ENCODE measurements around the gene PLCB4.

Gene PLCB4

GRCh38 chr20:9495701-9496100 is 426.8 kb downstream of the PLCB4 start:
- TF ChIP-seq CTCF (IDR thresholded peaks at IDR 0.05) = no peak

DNA sequence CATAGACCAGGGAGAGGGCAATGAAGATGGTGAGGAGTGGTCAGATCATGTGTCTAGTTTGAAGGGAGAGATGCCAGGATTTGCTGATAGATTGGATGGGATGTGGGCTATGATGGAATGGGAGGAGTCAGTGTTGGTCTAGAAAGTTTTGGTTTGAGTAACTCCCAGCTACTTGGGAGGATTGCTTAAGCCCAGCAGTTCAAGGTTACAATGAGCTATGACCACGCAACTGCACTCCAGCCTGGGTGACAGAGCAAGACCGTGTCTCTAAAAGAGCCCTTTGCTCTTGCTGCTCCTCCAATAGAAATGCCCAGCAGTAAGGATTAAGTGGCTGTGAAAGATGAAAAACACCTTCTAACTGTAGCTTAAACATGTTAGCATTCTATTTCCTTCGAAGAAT is 427.3 kb downstream of the PLCB4 start:
- Histone ChIP-seq H3K27me3 (ENCODE audit: control insufficient read depth, insufficient read depth, low read length) (no peaks in the 10 kb centered on the region), H3K27ac (no peak overlapping the region), H3K9ac (no peak overlapping the region), H3K36me3 (ENCODE audit: control insufficient read depth, insufficient read depth, low read length) (no peaks in the 10 kb centered on the region), H3K79me2 (no peaks in the 10 kb centered on the region), H3K4me2 (ENCODE audit: low read length) (no peak overlapping the region), H2AFZ (no peak overlapping the region), H3K9me3 (ENCODE audit: control insufficient read depth, low read length) (no peaks in the 10 kb centered on the region), H3K4me1 (no peaks in the 10 kb centered on the region), H3K4me3 (ENCODE audit: low read depth, low read length) (no peak overlapping the region)
- TF ChIP-seq CTCF (IDR thresholded peaks at IDR 0.05) = no peak

More at GRCh38 chr20:9495701-9496100, 426.8 kb downstream of the PLCB4 start:
- Histone ChIP-seq H3K36me3 (ENCODE audit: control insufficient read depth, insufficient read depth, low read length) (no peaks in the 10 kb centered on the region), H3K4me2 (ENCODE audit: low read length) (no peak overlapping the region), H3K79me2 (no peaks in the 10 kb centered on the region), H3K4me3 (ENCODE audit: low read depth, low read length) (no peak overlapping the region), H2AFZ (no peak overlapping the region), H3K4me1 (no peaks in the 10 kb centered on the region), H3K27me3 (ENCODE audit: control insufficient read depth, insufficient read depth, low read length) (no peaks in the 10 kb centered on the region), H3K27ac (no peak overlapping the region), H3K9ac (no peak overlapping the region), H3K9me3 (ENCODE audit: control insufficient read depth, low read length) (no peaks in the 10 kb centered on the region)

- Histone ChIP-seq H3K9me3 (ENCODE audit: control insufficient read depth, low read length) (no peaks in the 10 kb centered on the region), H3K27ac (no peak overlapping the region), H2AFZ (no peak overlapping the region), H3K36me3 (ENCODE audit: control insufficient read depth, insufficient read depth, low read length) (no peaks in the 10 kb centered on the region), H3K79me2 (no peaks in the 10 kb centered on the region), H3K9ac (no peak overlapping the region), H3K27me3 (ENCODE audit: control insufficient read depth, insufficient read depth, low read length) (no peaks in the 10 kb centered on the region), H3K4me1 (no peaks in the 10 kb centered on the region), H3K4me2 (ENCODE audit: low read length) (no peak overlapping the region), H3K4me3 (ENCODE audit: low read depth, low read length) (no peak overlapping the region)
- TF ChIP-seq CTCF (IDR thresholded peaks at IDR 0.05) = no peak
These were observed 429.4 kb downstream of the PLCB4 start for GRCh38 chr20:9498322-9498721.

- no peak for TF ChIP-seq CTCF (IDR thresholded peaks at IDR 0.05)
- H3K4me3 ChIP-seq (ENCODE audit: low read depth, low read length) = no peak overlapping the region
- no peaks in the 10 kb centered on the region for H3K79me2 ChIP-seq
- no peak overlapping the region for H3K4me2 ChIP-seq (ENCODE audit: low read length)
- H3K9ac ChIP-seq = no peak overlapping the region
- no peaks in the 10 kb centered on the region for H3K9me3 ChIP-seq (ENCODE audit: control insufficient read depth, low read length)
- no peaks in the 10 kb centered on the region for H3K4me1 ChIP-seq
- H3K36me3 ChIP-seq (ENCODE audit: control insufficient read depth, insufficient read depth, low read length) = no peaks in the 10 kb centered on the region
- no peak overlapping the region for H2AFZ ChIP-seq
- no peaks in the 10 kb centered on the region for H3K27me3 ChIP-seq (ENCODE audit: control insufficient read depth, insufficient read depth, low read length)
- no peak overlapping the region for H3K27ac ChIP-seq
These were observed 430.4 kb downstream of the PLCB4 start for GRCh38 chr20:9499126-9499899.

GRCh38 chr20:9500121-9500520 is 431.2 kb downstream of the PLCB4 start:
- Histone ChIP-seq H3K36me3 (ENCODE audit: control insufficient read depth, insufficient read depth, low read length) (no peaks in the 10 kb centered on the region), H3K4me3 (ENCODE audit: low read depth, low read length) (no peak overlapping the region), H2AFZ (no peak overlapping the region), H3K9ac (no peak overlapping the region), H3K79me2 (no peaks in the 10 kb centered on the region), H3K4me1 (no peaks in the 10 kb centered on the region), H3K4me2 (ENCODE audit: low read length) (no peak overlapping the region), H3K9me3 (ENCODE audit: control insufficient read depth, low read length) (no peaks in the 10 kb centered on the region), H3K27me3 (ENCODE audit: control insufficient read depth, insufficient read depth, low read length) (no peaks in the 10 kb centered on the region), H3K27ac (no peak overlapping the region)
- TF ChIP-seq CTCF (IDR thresholded peaks at IDR 0.05) = no peak
